Measurements from ENCODE around the gene CPT2.

The CPT2 gene

DNA sequence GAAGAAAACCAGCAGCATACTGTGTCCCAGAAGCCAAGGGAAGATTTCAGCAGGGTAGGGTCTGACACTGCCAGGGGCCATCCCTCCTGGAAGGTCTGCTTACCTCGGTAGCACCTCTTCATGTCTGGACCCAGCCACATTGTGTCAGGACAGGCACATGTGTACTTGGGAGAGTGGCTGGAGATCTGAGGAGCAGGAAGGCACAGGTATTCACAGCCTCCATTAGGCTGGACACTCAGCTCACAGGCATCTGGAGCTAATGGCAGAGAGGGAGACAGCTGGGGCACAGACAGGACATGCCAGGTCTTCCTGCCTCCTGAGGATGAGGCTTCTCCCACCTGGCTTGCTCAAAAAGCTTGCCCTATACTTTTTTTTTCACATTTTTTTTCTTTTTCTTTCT, 61.6 kb downstream of the CPT2 start:
- no peak overlapping the region for H3K27ac ChIP-seq

DNA sequence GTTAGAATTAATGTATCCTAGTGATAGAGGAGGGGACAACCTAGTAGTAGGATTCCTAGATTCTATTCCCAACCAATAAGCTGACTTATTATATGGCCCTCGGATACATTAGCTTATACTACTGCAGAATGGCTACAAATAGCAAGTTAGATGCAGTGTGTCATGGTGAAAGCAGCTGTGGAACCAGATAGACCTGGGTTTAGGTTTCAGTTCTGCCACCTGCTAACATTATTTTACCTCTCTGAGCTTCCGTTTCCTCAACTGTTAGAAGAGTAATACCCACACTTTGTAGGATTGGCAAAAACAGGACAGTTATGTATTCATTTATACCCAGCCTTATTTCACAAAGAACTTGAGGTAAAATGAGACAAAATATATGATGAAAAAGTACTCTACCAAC, 63.3 kb downstream of the CPT2 start:
- no peak for DNase-seq
- Histone ChIP-seq H3K27me3 (no peaks in the 10 kb centered on the region), H3K36me3 (peaks cover 0 to 64% (median 4%) of the 10 kb centered on the region in 3 donors), H3K27ac (no peak overlapping the region), H3K4me1 (no peaks in the 10 kb centered on the region), H3K9me3 (no peaks in the 10 kb centered on the region), H3K4me3 (no peak overlapping the region)
- TF ChIP-seq, protein P1, sequence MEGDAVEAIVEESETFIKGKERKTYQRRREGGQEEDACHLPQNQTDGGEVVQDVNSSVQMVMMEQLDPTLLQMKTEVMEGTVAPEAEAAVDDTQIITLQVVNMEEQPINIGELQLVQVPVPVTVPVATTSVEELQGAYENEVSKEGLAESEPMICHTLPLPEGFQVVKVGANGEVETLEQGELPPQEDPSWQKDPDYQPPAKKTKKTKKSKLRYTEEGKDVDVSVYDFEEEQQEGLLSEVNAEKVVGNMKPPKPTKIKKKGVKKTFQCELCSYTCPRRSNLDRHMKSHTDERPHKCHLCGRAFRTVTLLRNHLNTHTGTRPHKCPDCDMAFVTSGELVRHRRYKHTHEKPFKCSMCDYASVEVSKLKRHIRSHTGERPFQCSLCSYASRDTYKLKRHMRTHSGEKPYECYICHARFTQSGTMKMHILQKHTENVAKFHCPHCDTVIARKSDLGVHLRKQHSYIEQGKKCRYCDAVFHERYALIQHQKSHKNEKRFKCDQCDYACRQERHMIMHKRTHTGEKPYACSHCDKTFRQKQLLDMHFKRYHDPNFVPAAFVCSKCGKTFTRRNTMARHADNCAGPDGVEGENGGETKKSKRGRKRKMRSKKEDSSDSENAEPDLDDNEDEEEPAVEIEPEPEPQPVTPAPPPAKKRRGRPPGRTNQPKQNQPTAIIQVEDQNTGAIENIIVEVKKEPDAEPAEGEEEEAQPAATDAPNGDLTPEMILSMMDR (IDR thresholded peaks at IDR 0.05): no peak
- intact Hi-C loops (cut with DNase I; ENCODE audit: low total_unique reads): no loop called here

More for the DNA sequence above, 61.6 kb downstream of the CPT2 start:
- no peak for DNase-seq
- peaks cover 0 to 54% (median 0%) of the 10 kb centered on the region in 3 donors for H3K36me3 ChIP-seq
- H3K27me3 ChIP-seq: no peaks in the 10 kb centered on the region
- no peaks in the 10 kb centered on the region for H3K4me1 ChIP-seq
- H3K9me3 ChIP-seq: no peaks in the 10 kb centered on the region
- TF ChIP-seq, protein P1 (IDR thresholded peaks at IDR 0.05): no peak
- no peak overlapping the region for H3K4me3 ChIP-seq
- intact Hi-C loops (cut with DNase I; ENCODE audit: low total_unique reads): no loop called here

DNA sequence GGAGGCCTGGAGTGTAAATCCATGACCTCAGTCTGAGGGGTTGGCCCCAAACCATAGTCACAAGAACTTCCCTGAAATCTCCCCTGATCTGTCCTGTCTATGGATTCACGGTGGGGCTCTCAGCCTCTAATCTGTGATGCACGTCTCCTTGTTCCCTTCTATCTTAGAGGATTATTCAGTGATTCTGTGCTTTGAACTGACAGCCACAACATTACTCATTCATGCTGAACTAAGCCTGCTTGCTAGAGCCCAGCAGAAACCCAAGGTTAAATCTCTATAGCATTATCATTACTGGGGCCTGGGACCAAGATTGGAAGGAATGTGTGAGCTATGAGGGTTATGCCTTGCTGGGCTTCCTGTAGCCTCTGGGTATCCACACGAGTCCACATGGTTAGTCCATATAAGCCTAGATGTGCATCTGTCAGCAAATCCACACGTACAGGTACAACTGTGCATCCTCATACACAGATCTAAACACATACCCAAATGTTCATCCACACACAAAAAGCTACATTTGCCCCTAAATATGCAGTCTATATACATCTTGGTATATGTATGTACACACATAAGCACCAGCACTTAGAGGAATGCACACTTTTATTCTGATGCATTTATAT, 64.1 kb downstream of the CPT2 start:
- peaks cover 0 to 70% (median 4%) of the 10 kb centered on the region in 3 donors for H3K36me3 ChIP-seq
- intact Hi-C loops (cut with DNase I; ENCODE audit: low total_unique reads): no loop called here
- H3K27ac ChIP-seq: no peak overlapping the region
- H3K9me3 ChIP-seq: no peaks in the 10 kb centered on the region
- no peak for DNase-seq
- no peaks in the 10 kb centered on the region for H3K27me3 ChIP-seq
- TF ChIP-seq, protein P1 (IDR thresholded peaks at IDR 0.05): no peak
- no peak overlapping the region for H3K4me3 ChIP-seq
- no peaks in the 10 kb centered on the region for H3K4me1 ChIP-seq

GRCh38 chr1:53262000-53262399, 65.4 kb downstream of the CPT2 start:
- intact Hi-C loops (cut with DNase I; ENCODE audit: low total_unique reads): no loop called here

More at GRCh38 chr1:53262000-53262399, 65.4 kb downstream of the CPT2 start:
- Histone ChIP-seq H3K36me3 (peaks cover 0 to 70% (median 4%) of the 10 kb centered on the region in 3 donors), H3K4me3 (no peak overlapping the region), H3K4me1 (no peaks in the 10 kb centered on the region), H3K9me3 (no peaks in the 10 kb centered on the region), H3K27ac (no peak overlapping the region), H3K27me3 (no peaks in the 10 kb centered on the region)
- TF ChIP-seq, protein P1 (IDR thresholded peaks at IDR 0.05): no peak
- DNase-seq: no peak
